HEK293 (cell line): ENCODE measurements around the gene NOS1AP.
A peak's percentile ranks its signal among the peaks of the same experiment; 100 is the strongest.

Experiments
- CTCF ChIA-PET: fragments of 350-600 bp; formaldehyde crosslinking; extraction: SDS; loops from one replicate; lab custom pipeline; 2021; ENCODE audit warnings: antibody characterized with exemption; lab: Yijun Ruan, JAX
- POLR2A ChIA-PET: fragments of 300-600 bp; formaldehyde crosslinking; extraction: SDS; loops from one replicate; lab custom pipeline; 2020; ENCODE audit warnings: antibody characterized with exemption, inconsistent platforms; lab: Yijun Ruan, JAX
- H3K27ac ChIP-seq: fragments of 200-500 bp; sonication (Bioruptor generic); 2 replicates; pipeline ENCODE4 v1.5.1; 2014; ENCODE audit warnings: low read depth, low read length, control low read depth, inconsistent platforms; ENCODE audit errors: extremely low read depth
- H3K36me3 ChIP-seq, 2 experiments: fragments of 200-500 bp in 1 of 2; sonication (Bioruptor generic) in 1 of 2; 1 replicate in 1 of 2; 2 replicates in 1 of 2; pipeline ENCODE4 v1.5.1; 2014 to 2017; ENCODE audit warnings: inconsistent platforms in 2 of 2, low read length in 2 of 2; ENCODE audit not compliant: control insufficient read depth in 2 of 2, insufficient read depth in 1 of 2
- H3K4me1 ChIP-seq: fragments of 200-500 bp; sonication (Bioruptor generic); 2 replicates; pipeline ENCODE4 v1.5.1; 2014; ENCODE audit warnings: mild to moderate bottlenecking, low read length, inconsistent platforms; ENCODE audit not compliant: control insufficient read depth, insufficient read depth
- H3K4me3 ChIP-seq: 2 replicates; pipeline ENCODE4 v1.5.1; 2011; ENCODE audit warnings: low read depth, mild to moderate bottlenecking, control low read depth, low read length, moderate library complexity
- H3K9me3 ChIP-seq: fragments of 200-500 bp; sonication (Bioruptor generic); 2 replicates; pipeline ENCODE4 v1.5.1; 2014; ENCODE audit warnings: low read depth, low read length, inconsistent platforms; ENCODE audit not compliant: control insufficient read depth, insufficient read depth
- BCL11A ChIP-seq: fragments of 450-650 bp; formaldehyde crosslinking; IDR thresholded peaks from 2 replicates; pipeline ENCODE4 v1.5.1; 2016; ENCODE audit warnings: low read depth, missing biosample characterization, missing genetic modification characterization
- SALL2 ChIP-seq: fragments of 450-650 bp; formaldehyde crosslinking; IDR thresholded peaks from 2 replicates; pipeline ENCODE4 v1.5.0; 2017; ENCODE audit warnings: missing biosample characterization, mild to moderate bottlenecking, missing genetic modification characterization, borderline replicate concordance
- SCRT1 ChIP-seq: fragments of 450-650 bp; formaldehyde crosslinking; IDR thresholded peaks from 2 replicates; pipeline ENCODE4 v1.5.1; 2016; ENCODE audit warnings: missing biosample characterization, missing genetic modification characterization, borderline replicate concordance
- SP3 ChIP-seq: fragments of 450-650 bp; formaldehyde crosslinking; IDR thresholded peaks from 2 replicates; pipeline ENCODE4 v1.5.1; 2016; ENCODE audit warnings: missing biosample characterization, missing genetic modification characterization
- ZBTB17 ChIP-seq: fragments of 450-650 bp; formaldehyde crosslinking; IDR thresholded peaks from 2 replicates; pipeline ENCODE4 v1.5.1; 2016; ENCODE audit warnings: missing biosample characterization, missing genetic modification characterization
- ZIC2 ChIP-seq: fragments of 450-650 bp; formaldehyde crosslinking; IDR thresholded peaks from 2 replicates; pipeline ENCODE4 v1.5.1; 2016; ENCODE audit warnings: missing biosample characterization, missing genetic modification characterization
- ZNF184 ChIP-seq: fragments of 450-650 bp; IDR thresholded peaks from 2 replicates; pipeline ENCODE4 v1.5.1; 2018; ENCODE audit warnings: missing biosample characterization, mild to moderate bottlenecking, missing genetic modification characterization
- ZNF248 ChIP-seq: fragments of 450-650 bp; formaldehyde crosslinking; IDR thresholded peaks from 2 replicates; pipeline ENCODE4 v1.5.1; 2017; ENCODE audit warnings: missing biosample characterization, missing genetic modification characterization
- ZNF341 ChIP-seq: fragments of 450-650 bp; formaldehyde crosslinking; IDR thresholded peaks from 2 replicates; pipeline ENCODE4; 2016; ENCODE audit warnings: low read depth, missing biosample characterization, missing genetic modification characterization
- ZNF37A ChIP-seq: fragments of 450-650 bp; IDR thresholded peaks from 2 replicates; pipeline ENCODE4 v1.5.1; 2018; ENCODE audit warnings: missing biosample characterization, missing genetic modification characterization
- ZNF521 ChIP-seq: fragments of 450-650 bp; formaldehyde crosslinking; IDR thresholded peaks from 2 replicates; pipeline ENCODE4 v1.5.1; 2017; ENCODE audit warnings: missing biosample characterization, mild to moderate bottlenecking, missing genetic modification characterization
- ZNF549 ChIP-seq: fragments of 450-650 bp; IDR thresholded peaks from 2 replicates; pipeline ENCODE4 v1.5.1; 2018; ENCODE audit warnings: missing biosample characterization, missing genetic modification characterization, mild to moderate bottlenecking, inconsistent platforms, moderate library complexity
- ZNF596 ChIP-seq: fragments of 450-650 bp; IDR thresholded peaks from 2 replicates; pipeline ENCODE4 v1.5.0; 2018; ENCODE audit warnings: missing biosample characterization, mild to moderate bottlenecking, missing genetic modification characterization, moderate library complexity
- ZNF629 ChIP-seq: fragments of 450-650 bp; formaldehyde crosslinking; IDR thresholded peaks from 2 replicates; pipeline ENCODE4 v1.5.1; 2017; ENCODE audit warnings: missing biosample characterization, missing genetic modification characterization
- ZNF654 ChIP-seq: fragments of 450-650 bp; formaldehyde crosslinking; IDR thresholded peaks from 2 replicates; pipeline ENCODE4 v1.5.1; 2016; ENCODE audit warnings: low read depth, missing biosample characterization, missing genetic modification characterization
- ZNF658 ChIP-seq: fragments of 450-650 bp; formaldehyde crosslinking; IDR thresholded peaks from 2 replicates; pipeline ENCODE4; 2016; ENCODE audit warnings: missing biosample characterization, missing genetic modification characterization
- ZNF677 ChIP-seq: fragments of 450-650 bp; IDR thresholded peaks from 2 replicates; pipeline ENCODE4 v1.5.0; 2018; ENCODE audit warnings: missing biosample characterization, mild to moderate bottlenecking, missing genetic modification characterization, moderate library complexity
- ZNF776 ChIP-seq: fragments of 450-650 bp; formaldehyde crosslinking; IDR thresholded peaks from 2 replicates; pipeline ENCODE4 v1.5.0; 2017; ENCODE audit warnings: missing biosample characterization, missing genetic modification characterization, borderline replicate concordance
- ZSCAN16 ChIP-seq: fragments of 450-650 bp; formaldehyde crosslinking; IDR thresholded peaks from 2 replicates; pipeline ENCODE4 v1.5.1; 2016; ENCODE audit warnings: missing biosample characterization, missing genetic modification characterization
- TF ChIP-seq, protein P1 (sequence below): fragments of 450-650 bp; formaldehyde crosslinking; IDR thresholded peaks from 2 replicates; pipeline ENCODE4 v1.5.1; 2016; ENCODE audit warnings: missing biosample characterization, missing genetic modification characterization
- TF ChIP-seq, protein P2 (sequence below): fragments of 450-650 bp; formaldehyde crosslinking; conservative IDR thresholded peaks from 2 replicates; pipeline ENCODE4 v1.5.1; 2016; ENCODE audit warnings: low read depth, missing biosample characterization, missing genetic modification characterization
- TF ChIP-seq, protein P3 (sequence below): fragments of 450-650 bp; formaldehyde crosslinking; IDR thresholded peaks from 2 replicates; pipeline ENCODE4 v1.5.1; 2017; ENCODE audit warnings: missing biosample characterization, missing genetic modification characterization
- TF ChIP-seq, protein P4 (sequence below): fragments of 450-650 bp; formaldehyde crosslinking; conservative IDR thresholded peaks from 2 replicates; pipeline ENCODE4 v1.5.1; 2016; ENCODE audit warnings: low read depth, missing biosample characterization, missing genetic modification characterization

The NOS1AP gene

DNA sequence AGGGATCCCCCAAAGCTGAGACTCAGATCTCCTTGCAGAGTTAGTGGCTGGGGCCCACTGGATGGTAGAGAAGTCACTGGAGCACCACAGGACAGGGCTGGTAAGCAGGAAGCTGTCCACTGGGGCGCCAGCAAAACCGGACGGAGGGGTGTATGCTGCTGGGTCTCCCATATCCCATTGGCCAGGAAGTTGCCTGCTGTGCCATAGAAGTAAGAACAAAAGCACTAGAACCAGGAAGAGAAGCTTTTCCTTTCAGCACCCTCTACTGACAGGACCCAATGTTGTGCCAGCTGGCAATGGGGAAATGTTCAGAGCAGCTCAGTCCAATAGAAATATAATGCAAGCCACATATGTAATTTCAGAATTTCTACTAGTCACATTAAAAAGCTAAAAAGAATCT lies 160.6 kb downstream of the NOS1AP start:
- Histone ChIP-seq H3K27ac (no peak overlapping the region), H3K9me3 (no peaks in the 10 kb centered on the region), H3K4me3 (no peak overlapping the region), H3K4me1 (no peaks in the 10 kb centered on the region; the same call in 1 of the 2 replicates), H3K36me3 (no peaks in the 10 kb centered on the region)
- ChIA-PET CTCF (interaction anchor here (1.2 to 1.4 kb wide), 3 partner anchors 13 to 174 kb away, joined by 4 to 7 read pairs (median 4); no protein-coding TSS in a partner anchor), POLR2A (no interaction called here)
- TF ChIP-seq SALL2 (tag by site-specific recombination) (no peak), ZNF677 (tag by site-specific recombination) (no peak), ZNF549 (tag by site-specific recombination) (no peak), ZSCAN16 (no peak), ZNF629 (no peak), ZNF341 (tag by site-specific recombination) (peak; percentile 59), SCRT1 (tag by site-specific recombination) (no peak), ZNF658 (tag by site-specific recombination) (no peak), ZIC2 (peak; percentile 35), ZNF776 (no peak), ZNF654 (peak; percentile 46), BCL11A (no peak), ZBTB17 (tag by site-specific recombination) (no peak), ZNF521 (tag by site-specific recombination) (no peak), ZNF184 (tag by site-specific recombination) (no peak), ZNF596 (tag by site-specific recombination) (no peak), ZNF248 (tag by site-specific recombination) (no peak), ZNF37A (tag by site-specific recombination) (no peak), SP3 (tag by site-specific recombination) (no peak)
- TF ChIP-seq, protein P1, sequence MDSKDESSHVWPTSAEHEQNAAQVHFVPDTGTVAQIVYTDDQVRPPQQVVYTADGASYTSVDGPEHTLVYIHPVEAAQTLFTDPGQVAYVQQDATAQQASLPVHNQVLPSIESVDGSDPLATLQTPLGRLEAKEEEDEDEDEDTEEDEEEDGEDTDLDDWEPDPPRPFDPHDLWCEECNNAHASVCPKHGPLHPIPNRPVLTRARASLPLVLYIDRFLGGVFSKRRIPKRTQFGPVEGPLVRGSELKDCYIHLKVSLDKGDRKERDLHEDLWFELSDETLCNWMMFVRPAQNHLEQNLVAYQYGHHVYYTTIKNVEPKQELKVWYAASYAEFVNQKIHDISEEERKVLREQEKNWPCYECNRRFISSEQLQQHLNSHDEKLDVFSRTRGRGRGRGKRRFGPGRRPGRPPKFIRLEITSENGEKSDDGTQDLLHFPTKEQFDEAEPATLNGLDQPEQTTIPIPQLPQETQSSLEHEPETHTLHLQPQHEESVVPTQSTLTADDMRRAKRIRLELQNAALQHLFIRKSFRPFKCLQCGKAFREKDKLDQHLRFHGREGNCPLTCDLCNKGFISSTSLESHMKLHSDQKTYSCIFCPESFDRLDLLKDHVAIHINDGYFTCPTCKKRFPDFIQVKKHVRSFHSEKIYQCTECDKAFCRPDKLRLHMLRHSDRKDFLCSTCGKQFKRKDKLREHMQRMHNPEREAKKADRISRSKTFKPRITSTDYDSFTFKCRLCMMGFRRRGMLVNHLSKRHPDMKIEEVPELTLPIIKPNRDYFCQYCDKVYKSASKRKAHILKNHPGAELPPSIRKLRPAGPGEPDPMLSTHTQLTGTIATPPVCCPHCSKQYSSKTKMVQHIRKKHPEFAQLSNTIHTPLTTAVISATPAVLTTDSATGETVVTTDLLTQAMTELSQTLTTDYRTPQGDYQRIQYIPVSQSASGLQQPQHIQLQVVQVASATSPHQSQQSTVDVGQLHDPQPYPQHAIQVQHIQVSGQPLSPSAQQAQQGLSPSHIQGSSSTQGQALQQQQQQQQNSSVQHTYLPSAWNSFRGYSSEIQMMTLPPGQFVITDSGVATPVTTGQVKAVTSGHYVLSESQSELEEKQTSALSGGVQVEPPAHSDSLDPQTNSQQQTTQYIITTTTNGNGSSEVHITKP (tag by site-specific recombination) = no peak
- TF ChIP-seq, protein P2, sequence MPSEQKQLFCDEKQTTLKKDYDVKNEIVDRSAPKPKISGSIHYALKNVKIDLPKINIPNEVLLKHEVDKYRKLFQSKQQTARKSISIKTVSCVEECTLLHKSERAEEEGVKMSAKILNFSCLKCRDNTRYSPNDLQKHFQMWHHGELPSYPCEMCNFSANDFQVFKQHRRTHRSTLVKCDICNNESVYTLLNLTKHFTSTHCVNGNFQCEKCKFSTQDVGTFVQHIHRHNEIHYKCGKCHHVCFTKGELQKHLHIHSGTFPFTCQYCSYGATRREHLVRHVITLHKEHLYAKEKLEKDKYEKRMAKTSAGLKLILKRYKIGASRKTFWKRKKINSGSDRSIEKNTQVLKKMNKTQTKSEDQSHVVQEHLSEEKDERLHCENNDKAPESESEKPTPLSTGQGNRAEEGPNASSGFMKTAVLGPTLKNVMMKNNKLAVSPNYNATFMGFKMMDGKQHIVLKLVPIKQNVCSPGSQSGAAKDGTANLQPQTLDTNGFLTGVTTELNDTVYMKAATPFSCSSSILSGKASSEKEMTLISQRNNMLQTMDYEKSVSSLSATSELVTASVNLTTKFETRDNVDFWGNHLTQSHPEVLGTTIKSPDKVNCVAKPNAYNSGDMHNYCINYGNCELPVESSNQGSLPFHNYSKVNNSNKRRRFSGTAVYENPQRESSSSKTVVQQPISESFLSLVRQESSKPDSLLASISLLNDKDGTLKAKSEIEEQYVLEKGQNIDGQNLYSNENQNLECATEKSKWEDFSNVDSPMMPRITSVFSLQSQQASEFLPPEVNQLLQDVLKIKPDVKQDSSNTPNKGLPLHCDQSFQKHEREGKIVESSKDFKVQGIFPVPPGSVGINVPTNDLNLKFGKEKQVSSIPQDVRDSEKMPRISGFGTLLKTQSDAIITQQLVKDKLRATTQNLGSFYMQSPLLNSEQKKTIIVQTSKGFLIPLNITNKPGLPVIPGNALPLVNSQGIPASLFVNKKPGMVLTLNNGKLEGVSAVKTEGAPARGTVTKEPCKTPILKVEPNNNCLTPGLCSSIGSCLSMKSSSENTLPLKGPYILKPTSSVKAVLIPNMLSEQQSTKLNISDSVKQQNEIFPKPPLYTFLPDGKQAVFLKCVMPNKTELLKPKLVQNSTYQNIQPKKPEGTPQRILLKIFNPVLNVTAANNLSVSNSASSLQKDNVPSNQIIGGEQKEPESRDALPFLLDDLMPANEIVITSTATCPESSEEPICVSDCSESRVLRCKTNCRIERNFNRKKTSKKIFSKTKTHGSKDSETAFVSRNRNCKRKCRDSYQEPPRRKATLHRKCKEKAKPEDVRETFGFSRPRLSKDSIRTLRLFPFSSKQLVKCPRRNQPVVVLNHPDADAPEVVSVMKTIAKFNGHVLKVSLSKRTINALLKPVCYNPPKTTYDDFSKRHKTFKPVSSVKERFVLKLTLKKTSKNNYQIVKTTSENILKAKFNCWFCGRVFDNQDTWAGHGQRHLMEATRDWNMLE (tag by site-specific recombination) = no peak
- TF ChIP-seq, protein P3, sequence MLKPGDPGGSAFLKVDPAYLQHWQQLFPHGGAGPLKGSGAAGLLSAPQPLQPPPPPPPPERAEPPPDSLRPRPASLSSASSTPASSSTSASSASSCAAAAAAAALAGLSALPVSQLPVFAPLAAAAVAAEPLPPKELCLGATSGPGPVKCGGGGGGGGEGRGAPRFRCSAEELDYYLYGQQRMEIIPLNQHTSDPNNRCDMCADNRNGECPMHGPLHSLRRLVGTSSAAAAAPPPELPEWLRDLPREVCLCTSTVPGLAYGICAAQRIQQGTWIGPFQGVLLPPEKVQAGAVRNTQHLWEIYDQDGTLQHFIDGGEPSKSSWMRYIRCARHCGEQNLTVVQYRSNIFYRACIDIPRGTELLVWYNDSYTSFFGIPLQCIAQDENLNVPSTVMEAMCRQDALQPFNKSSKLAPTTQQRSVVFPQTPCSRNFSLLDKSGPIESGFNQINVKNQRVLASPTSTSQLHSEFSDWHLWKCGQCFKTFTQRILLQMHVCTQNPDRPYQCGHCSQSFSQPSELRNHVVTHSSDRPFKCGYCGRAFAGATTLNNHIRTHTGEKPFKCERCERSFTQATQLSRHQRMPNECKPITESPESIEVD (tag by site-specific recombination) = no peak
- TF ChIP-seq, protein P4, sequence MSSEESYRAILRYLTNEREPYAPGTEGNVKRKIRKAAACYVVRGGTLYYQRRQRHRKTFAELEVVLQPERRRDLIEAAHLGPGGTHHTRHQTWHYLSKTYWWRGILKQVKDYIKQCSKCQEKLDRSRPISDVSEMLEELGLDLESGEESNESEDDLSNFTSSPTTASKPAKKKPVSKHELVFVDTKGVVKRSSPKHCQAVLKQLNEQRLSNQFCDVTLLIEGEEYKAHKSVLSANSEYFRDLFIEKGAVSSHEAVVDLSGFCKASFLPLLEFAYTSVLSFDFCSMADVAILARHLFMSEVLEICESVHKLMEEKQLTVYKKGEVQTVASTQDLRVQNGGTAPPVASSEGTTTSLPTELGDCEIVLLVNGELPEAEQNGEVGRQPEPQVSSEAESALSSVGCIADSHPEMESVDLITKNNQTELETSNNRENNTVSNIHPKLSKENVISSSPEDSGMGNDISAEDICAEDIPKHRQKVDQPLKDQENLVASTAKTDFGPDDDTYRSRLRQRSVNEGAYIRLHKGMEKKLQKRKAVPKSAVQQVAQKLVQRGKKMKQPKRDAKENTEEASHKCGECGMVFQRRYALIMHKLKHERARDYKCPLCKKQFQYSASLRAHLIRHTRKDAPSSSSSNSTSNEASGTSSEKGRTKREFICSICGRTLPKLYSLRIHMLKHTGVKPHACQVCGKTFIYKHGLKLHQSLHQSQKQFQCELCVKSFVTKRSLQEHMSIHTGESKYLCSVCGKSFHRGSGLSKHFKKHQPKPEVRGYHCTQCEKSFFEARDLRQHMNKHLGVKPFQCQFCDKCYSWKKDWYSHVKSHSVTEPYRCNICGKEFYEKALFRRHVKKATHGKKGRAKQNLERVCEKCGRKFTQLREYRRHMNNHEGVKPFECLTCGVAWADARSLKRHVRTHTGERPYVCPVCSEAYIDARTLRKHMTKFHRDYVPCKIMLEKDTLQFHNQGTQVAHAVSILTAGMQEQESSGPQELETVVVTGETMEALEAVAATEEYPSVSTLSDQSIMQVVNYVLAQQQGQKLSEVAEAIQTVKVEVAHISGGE = no peak
